Small intestine (tissue), 7 donors: Measurements from ENCODE around the gene PTBP1. TPM values are rescaled to one million over a fixed set of nuclear protein-coding genes. Genes with fewer than 3 reads are reported as not detected.
"Not testable (repeated sequence)": the region's sequence is repeated elsewhere in the genome, so short reads cannot be mapped to it uniquely, and the experiment has no call there.

Experiments
- DNase-seq, 2 donors: peaks; one replicate each; pipeline versions ENCODE4 v3.0.0 to v3.0.0-alpha.2; 2013
- FAIRE-seq: peaks from 2 replicates; lab custom pipeline; 2012; peaks lifted over from hg19 to GRCh38; lab: Jason Lieb, UNC
- H3K27ac ChIP-seq, 3 donors: one replicate each; pipeline ENCODE4 v1.5.1; 2013; ENCODE audit warnings: low read length in 2 of 3, mild to moderate bottlenecking in 2 of 3, control low read depth in 1 of 3, inconsistent platforms in 1 of 3, low read depth in 1 of 3, moderate library complexity in 1 of 3
- H3K27me3 ChIP-seq, 3 donors: one replicate each; pipeline ENCODE4 v1.6.1; 2013; ENCODE audit warnings: low read length in 3 of 3, inconsistent platforms in 1 of 3; ENCODE audit not compliant: control insufficient read depth in 3 of 3, insufficient read depth in 3 of 3
- H3K36me3 ChIP-seq, 3 donors: one replicate each; pipeline ENCODE4 v1.6.1; 2013; ENCODE audit warnings: low read length in 3 of 3, inconsistent platforms in 1 of 3, low read depth in 1 of 3, mild to moderate bottlenecking in 1 of 3, moderate library complexity in 1 of 3; ENCODE audit not compliant: control insufficient read depth in 3 of 3, insufficient read depth in 2 of 3
- H3K4me1 ChIP-seq, 3 donors: one replicate each; pipeline ENCODE4 v1.6.1; 2013; ENCODE audit warnings: low read length in 2 of 3, inconsistent platforms in 1 of 3, low read depth in 1 of 3, mild to moderate bottlenecking in 1 of 3, moderate library complexity in 1 of 3; ENCODE audit not compliant: control insufficient read depth in 3 of 3, insufficient read depth in 2 of 3
- H3K4me3 ChIP-seq, 3 donors: one replicate each; pipeline ENCODE4 v1.5.1; 2013; ENCODE audit warnings: low read length in 3 of 3, control low read depth in 1 of 3, inconsistent platforms in 1 of 3, low read depth in 1 of 3, mild to moderate bottlenecking in 1 of 3, moderate library complexity in 1 of 3
- H3K9me3 ChIP-seq, 2 donors: one replicate each; pipeline ENCODE4 v1.6.1; 2013; ENCODE audit warnings: low read depth in 1 of 2, low read length in 1 of 2; ENCODE audit not compliant: control insufficient read depth in 2 of 2, insufficient read depth in 1 of 2
- WGBS, 3 donors: extraction: QIAGEN DNeasy Blood & Tissue Kit; methylation state at CpG; one replicate each; pipeline ENCODE4 v1.1.7; 2013; 5-methylcytosine and 5-hydroxymethylcytosine counted together
- polyA plus RNA-seq, 4 donors: library from polyadenylated mRNA; stranded (reverse) in 3 of 4; unstranded in 1 of 4; fragments of 200-250 nt in 3 of 4; fragments of 120-200 nt in 1 of 4; gene quantifications; one replicate each; pipeline versions ENCODE4 v1.2.1 to v1.2.3, GENCODE V29; 2013
- donor health status: healthy with polysubstance abuse.
- donor health status: control.
- donor health status: control.
- donor health status: Bipolar disorder and iron deficiency.
- donor health status: healthy.

PTBP1 gene
- polyA plus RNA-seq, 4 donors = 109 to 257 (median 140) TPM

GRCh38 chr19:853014-853585 is 55.8 kb downstream of the PTBP1 start:
- 32 to 56% (median 49%) methylated on average over 26 to 67 of the region's 67 CpGs for WGBS, 3 donors
- FAIRE-seq (no peak), DNase-seq (no peak)
- Histone ChIP-seq H3K9me3 (no peaks in the 10 kb centered on the region), H3K4me3 (no peak overlapping the region), H3K4me1 (no peaks in the 10 kb centered on the region), H3K27ac (no peak overlapping the region), H3K36me3 (no peaks in the 10 kb centered on the region), H3K27me3 (peaks cover 1 to 44% (median 7%) of the 10 kb centered on the region in 3 donors)

- not testable (repeated sequence) for H3K4me3 ChIP-seq, H3K4me1 ChIP-seq, FAIRE-seq, H3K9me3 ChIP-seq, DNase-seq, H3K36me3 ChIP-seq, H3K27ac ChIP-seq
- 63 to 78% (median 69%) methylated on average over 10 to 12 of the region's 17 CpGs for WGBS, 3 donors
- H3K27me3 ChIP-seq = peaks cover 1 to 38% (median 7%) of the 10 kb centered on the region in 3 donors
These were observed 56.5 kb downstream of the PTBP1 start for GRCh38 chr19:853614-854220.

- Histone ChIP-seq H3K4me3 (no peak overlapping the region), H3K27ac (no peak overlapping the region), H3K36me3 (no peaks in the 10 kb centered on the region), H3K27me3 (peaks cover 1 to 42% (median 12%) of the 10 kb centered on the region in 3 donors), H3K9me3 (peaks cover 0 to 3% of the 10 kb centered on the region in 2 donors), H3K4me1 (peaks cover 0 to 5% (median 0%) of the 10 kb centered on the region in 3 donors)
- FAIRE-seq (peak; percentile 86), DNase-seq (no peak)
- 67 to 76% (median 70%) methylated on average over 6 of the region's 6 CpGs for WGBS, 3 donors
These were observed 57.3 kb downstream of the PTBP1 start for GRCh38 chr19:854549-854948.

- no peaks in the 10 kb centered on the region for H3K36me3 ChIP-seq
- no peak overlapping the region for H3K27ac ChIP-seq
- H3K27me3 ChIP-seq = peaks cover 3 to 43% (median 12%) of the 10 kb centered on the region in 3 donors
- H3K4me1 ChIP-seq = peaks cover 0 to 8% (median 0%) of the 10 kb centered on the region in 3 donors
- peaks cover 0 to 3% of the 10 kb centered on the region in 2 donors for H3K9me3 ChIP-seq
- 81 to 89% (median 86%) methylated on average over 12 of the region's 12 CpGs for WGBS, 3 donors
- no peak overlapping the region for H3K4me3 ChIP-seq
- FAIRE-seq = no peak
- no peak for DNase-seq
These were observed 57.9 kb downstream of the PTBP1 start for GRCh38 chr19:855142-855541.

DNA sequence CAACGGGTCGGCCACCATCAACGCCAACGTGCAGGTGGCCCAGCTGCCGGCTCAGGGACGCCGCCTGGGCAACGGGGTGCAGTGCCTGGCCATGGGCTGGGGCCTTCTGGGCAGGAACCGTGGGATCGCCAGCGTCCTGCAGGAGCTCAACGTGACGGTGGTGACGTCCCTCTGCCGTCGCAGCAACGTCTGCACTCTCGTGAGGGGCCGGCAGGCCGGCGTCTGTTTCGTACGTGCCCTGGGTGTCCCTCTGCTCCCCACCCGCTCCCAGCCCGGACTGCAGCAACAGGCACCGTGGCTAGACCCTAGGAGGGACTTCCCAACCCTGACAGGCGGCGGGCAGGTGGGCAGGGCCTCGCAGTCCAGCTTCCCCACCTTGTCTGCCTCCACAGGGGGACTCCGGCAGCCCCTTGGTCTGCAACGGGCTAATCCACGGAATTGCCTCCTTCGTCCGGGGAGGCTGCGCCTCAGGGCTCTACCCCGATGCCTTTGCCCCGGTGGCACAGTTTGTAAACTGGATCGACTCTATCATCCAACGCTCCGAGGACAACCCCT is 58.4 kb downstream of the PTBP1 start:
- FAIRE-seq (no peak), DNase-seq (no peak)
- no peak overlapping the region for H3K4me3 ChIP-seq
- H3K27me3 ChIP-seq = peaks cover 3 to 38% (median 12%) of the 10 kb centered on the region in 3 donors
- H3K9me3 ChIP-seq = peaks cover 0 to 3% of the 10 kb centered on the region in 2 donors
- WGBS, 3 donors = 73 to 79% (median 75%) methylated on average over 33 to 40 of the region's 40 CpGs
- peaks cover 0 to 8% (median 0%) of the 10 kb centered on the region in 3 donors for H3K4me1 ChIP-seq
- no peak overlapping the region for H3K27ac ChIP-seq
- H3K36me3 ChIP-seq = no peaks in the 10 kb centered on the region

- no peaks in the 10 kb centered on the region for H3K36me3 ChIP-seq
- WGBS, 3 donors = 66 to 77% (median 74%) methylated on average over 9 of the region's 9 CpGs
- peaks cover 0 to 8% (median 0%) of the 10 kb centered on the region in 3 donors for H3K4me1 ChIP-seq
- H3K9me3 ChIP-seq = peaks cover 0 to 3% of the 10 kb centered on the region in 2 donors
- H3K27ac ChIP-seq = no peak overlapping the region
- FAIRE-seq (no peak), DNase-seq (no peak)
- H3K4me3 ChIP-seq = no peak overlapping the region
- peaks cover 4 to 19% (median 5%) of the 10 kb centered on the region in 3 donors for H3K27me3 ChIP-seq
These were observed 61.0 kb downstream of the PTBP1 start for GRCh38 chr19:858284-858683.

DNA sequence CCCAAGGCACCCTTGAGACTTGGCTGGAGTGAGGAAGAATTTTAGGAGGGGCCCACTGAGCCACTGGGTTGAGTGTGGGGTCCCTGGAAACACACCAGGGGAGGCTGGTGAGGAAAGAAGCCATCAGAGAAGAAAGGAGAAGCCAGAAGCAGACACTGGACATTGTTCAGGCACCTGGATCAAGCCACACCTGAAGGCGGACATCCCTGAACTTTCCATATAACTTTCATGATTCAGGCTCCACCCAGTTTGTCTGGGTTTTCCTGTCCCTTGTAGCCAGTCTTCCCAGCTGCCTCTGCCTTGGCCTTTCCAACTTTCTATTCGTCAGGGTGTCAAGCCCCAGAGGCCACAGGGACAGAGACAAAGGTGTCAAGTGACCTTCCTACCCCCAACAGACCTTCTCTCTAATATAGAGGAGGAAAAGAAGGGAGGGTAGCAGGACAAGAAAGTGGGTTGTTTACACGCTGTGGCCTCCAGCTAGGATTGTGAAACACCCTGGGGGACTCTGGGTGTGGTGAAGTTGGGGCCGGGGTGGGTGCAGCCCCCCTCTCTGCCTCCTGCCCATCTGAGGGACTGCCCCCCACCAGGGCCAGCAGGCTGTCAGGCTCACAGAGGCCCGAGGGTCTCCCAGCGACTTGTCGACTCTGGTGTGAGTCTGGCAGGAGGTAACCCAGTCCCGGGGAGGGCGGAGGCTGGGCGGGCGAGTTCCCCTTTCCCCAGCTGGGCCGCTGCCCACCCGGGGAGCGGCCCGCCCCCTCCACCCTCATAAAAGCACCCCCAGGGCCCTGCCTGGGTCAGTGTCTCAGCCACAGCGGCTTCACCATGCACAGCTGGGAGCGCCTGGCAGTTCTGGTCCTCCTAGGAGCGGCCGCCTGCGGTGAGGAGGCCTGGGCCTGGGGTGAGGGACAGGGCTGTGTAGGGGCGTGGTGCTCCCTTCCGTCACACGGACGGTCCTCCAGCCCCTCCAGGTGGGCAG is 61.9 kb downstream of the PTBP1 start, which contains the start of gene CFD:
CFD (plus strand) TSS at position 797 of the 976 bp plus-strand sequence; CDS start at position 823, 26 bp downstream.
- H3K36me3 ChIP-seq = peaks cover 0 to 3% (median 0%) of the 10 kb centered on the region in 3 donors
- 26 to 31% (median 29%) methylated on average over 20 to 24 of the region's 24 CpGs for WGBS, 3 donors
- peak within 1 kb of the TSS in 2 of 3 donors; percentile 36 to 41 for H3K4me3 ChIP-seq
- peaks cover 0 to 8% (median 0%) of the 10 kb centered on the region in 3 donors for H3K4me1 ChIP-seq
- peaks cover 0 to 3% of the 10 kb centered on the region in 2 donors for H3K9me3 ChIP-seq
- FAIRE-seq (no peak), DNase-seq (no peak)
- H3K27ac ChIP-seq = peak within 1 kb of the TSS in 1 of 3 donors; percentile 73
- peaks cover 4 to 16% (median 4%) of the 10 kb centered on the region in 3 donors for H3K27me3 ChIP-seq
